GM11168 (cell line): Measurements from ENCODE around the gene BMP7.

ENCODE experiments used
- in situ Hi-C: fragments of 300-500 bp; cut with MboI; formaldehyde crosslinking; loops from one replicate; pipeline ENCODE4 v1.12.0; 2022; ENCODE audit warnings: low sequenced_read_pairs; ENCODE audit not compliant: unreplicated experiment

BMP7 gene

GRCh38 chr20:57179265-57179664 lies 87.2 kb downstream of the BMP7 start:
- in situ Hi-C loops: no loop called here

GRCh38 chr20:57178582-57179111 lies 87.8 kb downstream of the BMP7 start:
- in situ Hi-C loops: no loop called here

DNA sequence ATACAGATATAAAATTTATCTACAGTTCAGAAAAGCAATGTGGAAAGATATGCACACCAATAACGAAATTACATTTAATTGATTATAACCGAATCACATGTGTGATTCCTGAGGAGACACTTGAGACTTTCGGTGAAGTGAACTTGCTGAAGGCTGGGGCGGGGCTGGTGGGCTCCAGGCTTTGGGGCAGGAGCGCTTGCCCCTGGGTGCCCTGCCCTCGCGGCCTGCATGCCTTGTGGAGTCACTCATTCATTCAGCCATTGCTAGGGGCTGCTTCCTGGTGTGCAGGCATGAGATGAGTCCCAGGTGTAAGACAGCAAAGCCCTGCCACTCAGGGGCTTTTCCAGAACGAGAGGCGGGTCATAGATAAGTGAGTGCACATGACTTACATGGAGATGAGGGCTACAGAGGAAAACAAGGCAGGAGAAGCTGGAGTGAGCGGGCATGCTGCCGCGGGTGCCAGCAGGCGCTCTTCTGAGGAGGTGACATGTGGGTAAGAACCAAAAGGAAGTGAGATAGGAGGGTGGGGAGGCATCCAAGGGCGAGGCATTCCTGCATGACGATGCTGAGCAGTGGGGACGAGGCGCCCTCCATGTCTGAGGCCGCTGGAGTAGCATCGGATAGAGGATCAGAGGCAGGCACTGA lies 88.7 kb downstream of the BMP7 start:
- in situ Hi-C loops: no loop called here

DNA sequence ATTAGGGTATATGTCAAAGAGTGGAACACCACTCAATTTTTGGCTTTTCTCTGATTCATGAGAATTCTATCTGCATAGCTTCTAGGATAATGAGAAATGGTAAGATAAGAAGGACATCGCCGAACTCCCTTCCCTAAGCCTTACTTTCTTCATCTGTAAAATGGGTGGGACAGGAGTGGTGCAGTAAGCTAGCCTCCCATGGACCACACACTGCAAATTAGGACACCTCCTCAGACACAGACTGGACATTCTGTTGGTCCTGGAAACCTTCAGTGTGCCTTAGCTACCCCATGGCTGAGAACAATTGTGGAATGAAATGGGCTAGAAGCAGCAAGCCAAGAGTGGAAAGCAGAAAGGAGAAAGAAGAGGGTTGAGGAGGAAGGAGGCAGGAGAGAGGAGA lies 89.6 kb downstream of the BMP7 start:
- in situ Hi-C loops: no loop called here

DNA sequence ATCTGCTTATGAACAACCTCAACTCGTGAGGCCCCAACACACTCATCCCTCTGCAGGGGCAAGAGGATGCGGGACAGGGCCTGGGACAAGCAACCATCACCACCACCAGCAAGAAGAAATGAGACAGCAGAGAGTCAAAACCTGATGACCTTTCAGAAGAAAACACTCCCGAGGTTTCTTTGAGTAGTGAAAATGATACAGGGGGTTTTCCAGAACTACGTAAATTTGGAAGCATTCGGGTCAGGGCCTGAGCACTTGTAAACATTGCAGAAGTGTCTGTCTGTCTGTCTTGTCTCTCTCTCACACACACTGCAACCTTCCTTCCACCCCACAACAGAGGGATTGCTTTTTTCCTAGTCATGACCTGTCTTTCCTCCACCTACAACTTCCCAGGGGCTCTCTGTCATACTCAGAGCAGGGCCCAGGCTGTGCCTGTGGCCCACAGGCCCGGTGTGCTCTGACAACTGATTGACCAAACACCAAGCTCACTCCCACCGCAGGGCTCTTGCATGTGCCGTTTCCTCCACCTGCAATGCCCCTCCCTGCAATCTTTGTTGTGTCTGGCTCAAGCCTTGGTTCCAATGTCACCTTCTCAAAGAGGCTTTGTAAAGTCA lies 90.9 kb downstream of the BMP7 start:
- in situ Hi-C loops: no loop called here

- in situ Hi-C loops: no loop called here
These were observed 91.7 kb downstream of the BMP7 start for GRCh38 chr20:57174737-57175136.

DNA sequence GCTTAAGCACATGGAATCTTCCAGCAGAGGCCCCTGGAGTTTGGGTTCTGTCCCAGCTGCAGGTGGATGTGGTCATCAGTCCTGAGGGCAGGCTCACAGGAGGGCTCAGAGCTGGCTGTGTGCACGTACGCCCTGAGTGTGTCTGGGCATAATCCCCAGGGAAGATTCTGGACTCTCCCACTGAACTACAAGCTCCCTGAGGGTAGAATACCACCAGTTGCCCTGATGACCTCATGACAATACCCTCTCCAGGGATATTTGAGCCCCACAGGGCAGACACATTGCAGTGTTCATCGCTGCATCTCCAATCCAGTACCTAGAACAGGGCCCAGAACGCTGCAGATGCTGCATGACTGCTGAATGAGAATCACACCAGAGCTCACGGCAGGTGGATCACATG lies 92.5 kb downstream of the BMP7 start:
- in situ Hi-C loops: no loop called here

DNA sequence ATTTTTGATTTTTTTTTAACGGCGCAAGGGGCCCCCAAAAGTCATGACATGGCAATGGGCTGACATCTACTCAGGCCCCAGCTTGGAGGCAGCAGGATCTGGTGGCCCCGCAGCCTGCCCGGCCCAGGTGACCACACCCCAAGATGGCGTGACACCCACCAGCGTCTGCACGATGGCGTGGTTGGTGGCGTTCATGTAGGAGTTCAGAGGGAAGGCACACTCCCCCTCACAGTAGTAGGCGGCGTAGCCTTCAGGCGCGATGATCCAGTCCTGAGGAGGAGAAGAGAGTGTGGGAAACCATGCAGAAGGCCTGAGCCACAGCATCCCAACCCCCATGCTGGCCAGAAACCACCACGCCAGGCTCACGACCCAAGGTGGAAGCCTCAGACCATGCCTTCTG lies 93.4 kb downstream of the BMP7 start:
- in situ Hi-C loops: no loop called here

DNA sequence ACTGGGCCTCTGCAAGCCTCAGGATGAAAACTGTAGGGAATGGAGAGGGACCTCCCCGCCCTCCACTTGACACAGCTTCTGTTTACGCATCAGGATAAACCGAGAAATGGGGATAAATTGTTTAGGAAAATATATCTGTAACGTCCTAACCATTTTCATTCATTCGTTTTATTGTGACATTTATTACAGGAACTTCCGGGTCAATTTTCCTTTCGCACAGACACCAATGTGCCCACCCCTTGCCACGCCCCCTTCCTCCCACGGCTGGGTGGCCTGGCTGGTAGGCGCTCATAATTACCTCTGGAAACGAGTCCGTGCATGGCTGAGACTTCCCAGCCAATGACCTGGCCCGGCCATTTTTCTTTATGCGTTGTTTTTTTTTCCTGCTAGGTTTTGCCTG lies 96.1 kb downstream of the BMP7 start:
- in situ Hi-C loops: no loop called here

DNA sequence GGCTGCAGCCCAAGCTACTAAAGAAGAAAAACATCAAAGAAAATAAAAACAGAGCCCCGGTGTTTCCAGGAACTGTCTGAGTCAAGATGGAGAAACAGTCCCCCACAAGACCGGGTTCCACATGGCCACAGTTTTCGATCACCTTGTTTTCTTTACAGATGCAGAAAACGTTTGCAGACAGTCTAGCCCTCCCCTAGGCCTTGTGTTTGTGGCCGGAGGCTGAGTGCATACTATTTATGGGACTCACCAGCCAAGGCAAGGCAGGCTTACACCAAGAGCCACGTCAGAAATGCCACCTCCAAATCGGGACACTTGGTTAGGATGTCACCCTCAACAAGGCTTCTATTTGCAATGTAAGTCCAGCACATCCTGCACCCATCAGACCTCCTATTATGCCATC lies 97.3 kb downstream of the BMP7 start:
- in situ Hi-C loops: no loop called here

DNA sequence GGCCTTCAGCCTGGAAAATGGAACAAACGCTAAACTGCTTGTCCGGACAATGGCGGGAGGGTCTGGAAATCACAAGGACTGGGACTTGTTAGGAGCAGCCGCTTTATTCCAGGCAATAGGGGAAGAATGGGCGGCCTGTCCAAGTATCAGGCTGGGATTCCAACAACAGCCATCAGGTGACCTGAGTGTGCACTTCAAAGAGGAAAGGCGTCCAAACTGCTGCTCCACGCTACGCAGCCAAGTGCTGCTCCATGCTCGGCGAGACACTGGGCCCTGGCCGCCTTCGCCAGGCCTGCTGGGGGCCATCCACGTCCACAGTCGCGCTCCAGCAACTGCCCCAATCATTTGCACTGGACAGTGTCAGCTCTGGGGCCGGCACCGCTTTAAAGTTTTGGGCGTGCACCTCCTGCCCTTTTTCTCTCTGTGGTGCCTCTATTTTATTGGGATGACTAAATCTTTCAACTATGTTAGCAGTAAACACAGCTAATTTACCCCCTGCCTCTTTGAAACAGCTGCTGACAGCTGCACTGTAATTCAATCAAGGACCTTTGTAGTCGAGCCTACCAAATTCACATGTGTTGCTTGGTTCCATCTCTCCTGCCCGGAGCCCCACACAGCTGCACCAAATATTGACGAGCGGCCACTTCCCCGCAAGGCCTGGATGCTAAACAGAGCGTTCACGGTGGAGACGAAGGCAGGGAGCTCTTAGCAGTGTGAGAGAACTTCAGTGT lies 98.3 kb downstream of the BMP7 start:
- in situ Hi-C loops: no loop called here

GRCh38 chr20:57167292-57167655 lies 99.2 kb downstream of the BMP7 start:
- in situ Hi-C loops: no loop called here

DNA sequence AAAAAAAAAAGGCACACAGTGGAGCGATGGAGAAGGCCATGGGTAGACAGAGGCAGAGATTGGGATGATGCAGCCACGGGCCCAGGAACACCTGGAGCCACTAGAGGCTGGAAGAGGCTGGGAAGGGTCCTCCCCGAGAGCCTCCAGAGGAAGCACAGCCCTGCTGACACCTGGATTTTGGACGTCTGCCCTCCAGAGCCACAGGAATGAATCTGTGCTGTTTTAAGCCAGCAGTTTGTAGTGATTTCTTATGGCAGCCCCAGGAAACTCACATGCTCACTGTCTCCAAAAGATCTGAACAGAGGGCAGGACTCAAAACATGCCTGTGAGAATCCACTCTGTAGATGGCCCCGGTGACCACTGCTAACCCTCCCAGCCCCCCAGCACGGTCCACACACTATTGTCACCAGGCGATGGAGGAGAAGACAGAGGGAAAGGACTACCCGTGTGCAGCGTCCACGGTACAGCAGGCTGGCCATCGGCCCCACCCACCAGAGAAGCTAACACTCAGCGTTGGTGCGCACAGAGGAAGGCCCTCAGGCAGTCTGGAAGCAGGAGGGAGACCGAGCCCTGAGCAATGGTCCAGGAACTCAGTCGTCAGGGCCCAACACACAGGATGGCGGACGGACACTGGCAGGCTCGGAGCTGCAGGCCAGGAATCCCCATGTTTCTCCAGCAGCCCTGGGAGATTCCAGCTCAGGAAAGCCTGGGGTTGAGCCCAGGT lies 99.7 kb downstream of the BMP7 start:
- in situ Hi-C loops: no loop called here

DNA sequence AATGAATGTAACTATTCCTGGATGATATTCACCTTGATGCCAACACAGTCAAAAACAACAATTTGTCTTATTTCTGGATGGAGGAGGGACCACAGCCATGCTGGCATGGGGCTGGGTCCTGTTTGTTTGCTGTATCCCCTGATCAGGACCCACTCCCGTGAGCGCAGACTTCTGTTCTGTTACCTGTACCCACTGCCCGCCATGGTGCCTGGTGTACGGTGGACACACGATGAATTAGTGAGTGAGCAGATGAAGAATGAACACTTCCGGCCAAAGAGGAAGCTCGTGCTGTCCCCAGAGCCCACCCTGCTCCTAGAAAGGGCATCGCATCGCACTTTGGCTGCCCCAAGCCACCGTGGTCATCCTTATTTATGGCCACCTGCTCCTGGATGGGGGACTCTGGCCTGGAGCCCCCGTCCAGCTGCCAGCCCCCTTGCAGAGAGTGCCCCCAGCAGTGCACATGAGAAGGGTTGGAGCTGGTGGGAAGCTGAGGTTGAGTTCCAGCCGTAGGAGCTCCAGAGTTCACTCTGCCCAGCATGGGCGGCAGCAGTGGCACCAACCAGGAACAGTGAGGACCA lies 100.9 kb downstream of the BMP7 start:
- in situ Hi-C loops: no loop called here

DNA sequence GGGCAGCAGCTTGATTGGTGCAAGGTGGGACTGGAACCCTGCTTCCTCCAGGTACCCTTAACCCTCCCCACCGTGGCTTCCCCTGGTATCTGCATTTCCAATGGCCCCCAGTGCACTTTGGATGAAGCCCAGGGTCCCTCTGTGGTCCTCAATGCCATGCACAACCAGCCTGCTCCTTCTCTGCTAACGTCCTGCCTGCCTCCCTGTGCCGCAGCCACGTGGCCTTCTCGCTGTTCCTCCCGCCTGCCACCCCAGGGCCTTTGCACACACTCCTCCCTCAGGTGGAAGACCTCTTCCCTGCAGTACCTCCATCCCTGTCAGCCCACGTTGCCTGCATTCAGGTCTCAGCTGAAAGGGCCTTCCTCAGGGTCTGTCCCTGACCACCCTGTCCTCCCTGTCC lies 101.6 kb downstream of the BMP7 start:
- in situ Hi-C loops: no loop called here

GRCh38 chr20:57163041-57163440 lies 103.4 kb downstream of the BMP7 start:
- in situ Hi-C loops: no loop called here

GRCh38 chr20:57162362-57162652 lies 104.1 kb downstream of the BMP7 start:
- in situ Hi-C loops: no loop called here

GRCh38 chr20:57161478-57162361 lies 104.7 kb downstream of the BMP7 start:
- in situ Hi-C loops: no loop called here

- in situ Hi-C loops: no loop called here
These were observed 105.5 kb downstream of the BMP7 start for GRCh38 chr20:57160985-57161384.
